ENCODE data around the gene MYL2.

MYL2 gene

DNA sequence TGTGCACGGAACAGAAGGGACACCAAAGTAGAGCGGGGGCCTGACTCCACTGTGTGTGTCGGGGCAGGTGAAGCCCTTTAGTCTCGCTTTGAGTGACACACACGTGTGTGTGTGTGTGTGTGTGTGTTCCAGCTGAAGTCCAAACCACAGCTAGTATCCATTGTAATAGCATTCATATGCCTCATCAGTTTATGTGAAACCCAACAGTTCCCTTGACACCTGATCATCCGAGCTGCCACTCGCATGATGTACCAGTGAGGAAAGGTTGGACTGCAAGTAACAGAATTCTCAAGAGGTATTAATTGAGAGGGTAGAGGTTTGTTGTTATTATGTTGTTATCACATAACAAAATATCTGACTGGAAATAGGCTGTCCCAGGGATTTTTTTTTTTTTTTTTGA lies 57.2 kb downstream of the MYL2 start:
- CTCF ChIA-PET = no interaction called here
- TF ChIP-seq ZNF384 (IDR thresholded peaks at IDR 0.05) (no peak), NFRKB (IDR thresholded peaks at IDR 0.05) (no peak), LEF1 (IDR thresholded peaks at IDR 0.05; ENCODE audit: borderline replicate concordance) (no peak), ARNT (IDR thresholded peaks at IDR 0.05) (no peak), ELF4 (IDR thresholded peaks at IDR 0.05) (no peak), L3MBTL2 (conservative IDR thresholded peaks at IDR 0.05) (no peak), HDGF (IDR thresholded peaks at IDR 0.05; ENCODE audit: borderline replicate concordance) (no peak), CTBP1 (IDR thresholded peaks at IDR 0.05; ENCODE audit: borderline replicate concordance) (no peak), SUZ12 (IDR thresholded peaks at IDR 0.05) (no peak), FOXA1 (IDR thresholded peaks at IDR 0.05) (no peak), FOXM1 (IDR thresholded peaks at IDR 0.05; ENCODE audit: borderline replicate concordance) (no peak), SP1 (IDR thresholded peaks at IDR 0.05) (no peak)
- TF ChIP-seq, protein P1, sequence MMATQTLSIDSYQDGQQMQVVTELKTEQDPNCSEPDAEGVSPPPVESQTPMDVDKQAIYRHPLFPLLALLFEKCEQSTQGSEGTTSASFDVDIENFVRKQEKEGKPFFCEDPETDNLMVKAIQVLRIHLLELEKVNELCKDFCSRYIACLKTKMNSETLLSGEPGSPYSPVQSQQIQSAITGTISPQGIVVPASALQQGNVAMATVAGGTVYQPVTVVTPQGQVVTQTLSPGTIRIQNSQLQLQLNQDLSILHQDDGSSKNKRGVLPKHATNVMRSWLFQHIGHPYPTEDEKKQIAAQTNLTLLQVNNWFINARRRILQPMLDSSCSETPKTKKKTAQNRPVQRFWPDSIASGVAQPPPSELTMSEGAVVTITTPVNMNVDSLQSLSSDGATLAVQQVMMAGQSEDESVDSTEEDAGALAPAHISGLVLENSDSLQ (IDR thresholded peaks at IDR 0.05) = no peak
- POLR2A ChIA-PET = no interaction called here
- DNase-seq (ENCODE audit: extremely low spot score) = no peak

DNA sequence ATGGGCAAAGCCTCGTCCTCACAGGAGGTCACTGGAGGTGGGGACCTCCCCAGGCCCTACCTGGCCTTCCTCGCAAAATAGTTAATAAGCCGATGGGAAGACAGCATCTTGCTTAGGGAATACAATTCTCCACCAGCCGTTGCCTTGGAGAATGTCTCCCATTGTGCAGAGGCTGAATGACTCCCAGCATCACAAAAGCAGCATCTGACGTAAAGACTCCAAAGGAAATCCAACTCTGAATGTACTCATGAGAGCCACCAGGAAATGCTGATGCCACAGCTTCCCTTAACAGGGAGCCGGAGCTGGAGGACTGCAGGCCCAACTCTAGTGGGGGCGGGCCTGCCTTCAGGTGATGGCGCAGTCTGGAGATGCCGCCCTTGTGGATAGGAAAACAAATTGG lies 58.0 kb downstream of the MYL2 start:
- no peak for DNase-seq (ENCODE audit: extremely low spot score)
- ChIA-PET POLR2A (no interaction called here), CTCF (no interaction called here)
- TF ChIP-seq HDGF (IDR thresholded peaks at IDR 0.05; ENCODE audit: borderline replicate concordance) = no peak
- no peak for TF ChIP-seq ARNT (IDR thresholded peaks at IDR 0.05)

DNA sequence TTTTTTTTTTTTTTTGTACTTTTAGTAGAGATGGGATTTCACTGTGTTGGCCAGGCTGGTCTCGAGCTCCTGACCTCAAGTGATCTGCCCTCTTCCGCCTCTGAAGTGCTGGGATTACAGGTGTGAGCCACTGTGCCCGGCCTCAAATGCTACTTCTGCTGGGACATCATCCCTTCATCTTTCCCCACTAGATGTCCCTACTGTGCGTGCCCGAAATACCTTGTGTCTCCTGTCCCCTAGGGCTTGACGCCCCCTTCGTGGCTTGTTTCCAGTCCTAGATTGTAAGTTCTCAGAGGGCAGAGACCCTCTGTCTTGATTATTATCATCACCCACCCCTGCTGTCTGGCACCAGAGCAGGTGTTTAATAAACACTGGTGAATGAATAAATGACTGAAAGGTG lies 58.6 kb downstream of the MYL2 start:
- no peak for DNase-seq (ENCODE audit: extremely low spot score)
- CTCF ChIA-PET = no interaction called here
- POLR2A ChIA-PET = no interaction called here
- TF ChIP-seq ZNF384 (IDR thresholded peaks at IDR 0.05) (no peak), SP1 (IDR thresholded peaks at IDR 0.05) (no peak), NFRKB (IDR thresholded peaks at IDR 0.05) (no peak), FOXA1 (IDR thresholded peaks at IDR 0.05) (no peak), TARDBP (IDR thresholded peaks at IDR 0.05) (no peak), FOXK2 (IDR thresholded peaks at IDR 0.05) (no peak), CTBP1 (IDR thresholded peaks at IDR 0.05; ENCODE audit: borderline replicate concordance) (no peak), HDGF (IDR thresholded peaks at IDR 0.05; ENCODE audit: borderline replicate concordance) (no peak), ARNT (IDR thresholded peaks at IDR 0.05) (no peak), BHLHE40 (IDR thresholded peaks at IDR 0.05; ENCODE audit: borderline replicate concordance) (no peak), FOXM1 (IDR thresholded peaks at IDR 0.05; ENCODE audit: borderline replicate concordance) (no peak), L3MBTL2 (conservative IDR thresholded peaks at IDR 0.05) (no peak), SUZ12 (IDR thresholded peaks at IDR 0.05) (no peak), ELF4 (IDR thresholded peaks at IDR 0.05) (no peak), LEF1 (IDR thresholded peaks at IDR 0.05; ENCODE audit: borderline replicate concordance) (no peak)
- TF ChIP-seq, protein P1 (IDR thresholded peaks at IDR 0.05) = no peak

Measured in HEK293T (cell line).